Measurements from ENCODE around the gene METTL26. TPM values are rescaled to one million over a fixed set of nuclear protein-coding genes. Genes with fewer than 3 reads are reported as not detected.
A peak's percentile ranks its signal among the peaks of the same experiment; 100 is the strongest.

The METTL26 gene
- total and polyA plus RNA-seq, 2 of the 4 experiments (the other 2 are of a cell fraction): 46.8 to 128 TPM

GRCh38 chr16:621526-622105 is 14.5 kb downstream of the METTL26 start:
- intact Hi-C loops (cut with micrococcal nuclease): no loop called here
- 87% methylated on average over 9 of the region's 21 CpGs; no CpG with 5 or more reads in 1 of the 2 experiments for WGBS, 2 experiments (ENCODE audit: extremely low coverage in 2 of 2, insufficient read length in 1 of 2)
- Histone ChIP-seq H3K36me3 (ENCODE audit: control insufficient read depth, insufficient read depth, low read length) (peaks cover 7% of the 10 kb centered on the region; the same call in 1 of the 2 replicates), H3K9me3 (ENCODE audit: control insufficient read depth, insufficient read depth, low read length) (no peaks in the 10 kb centered on the region), H4K8ac (ENCODE audit: low read depth in 2 of 2, low read length in 2 of 2) (peak overlapping the region in 1 of 2 experiments; percentile 52; a peak in 2 of 4 replicates), H3K27ac (ENCODE audit: insufficient read depth, low read length) (peak overlapping the region; percentile 45), H2BK15ac (ENCODE audit: low read depth, low read length) (no peak overlapping the region; the same call in 2 of the 3 replicates), H3K18ac (ENCODE audit: low read depth, low read length) (no peak overlapping the region), H2BK20ac (ENCODE audit: low read depth, low read length) (no peak overlapping the region), H3K4ac (ENCODE audit: low read depth, low read length) (peak overlapping the region; percentile 7; the same call in 1 of the 2 replicates), H2AFZ (replicated peaks; ENCODE audit: low read length, poor library complexity) (no peak overlapping the region), H3K23ac (ENCODE audit: low read depth, low read length) (no peak overlapping the region), H4K20me1 (ENCODE audit: insufficient read depth, low read length) (peaks cover 16% of the 10 kb centered on the region), H2AK5ac (ENCODE audit: low read depth, low read length) (peak overlapping the region; percentile 70), H3K56ac (ENCODE audit: extremely low read depth, insufficient read depth, low read length) (no peak overlapping the region), H3K9ac (ENCODE audit: low read depth, low read length) (no peak overlapping the region), H3K4me3 (ENCODE audit: insufficient read depth, low read depth, low read length) (no peak overlapping the region), H2AK9ac (replicated peaks; ENCODE audit: low read depth, low read length, poor library complexity) (peak overlapping the region; percentile 90), H2BK120ac (ENCODE audit: low read depth, low read length) (peak overlapping the region; percentile 3; the same call in 1 of the 2 replicates), H3K14ac (replicated peaks; ENCODE audit: low read depth, low read length) (0 out of 2 replicates have a peak overlapping the region, but pooled peaks have one; percentile 35), H4K5ac (ENCODE audit: low read depth, low read length) (peak overlapping the region; percentile 21; the same call in 1 of the 2 replicates), H3K9me1 (ENCODE audit: insufficient read depth, low read length) (peaks cover 4% of the 10 kb centered on the region; the same call in 1 of the 2 replicates), H4K91ac (ENCODE audit: insufficient read depth, low read depth, low read length) (peak overlapping the region; percentile 61), H3K4me1 (ENCODE audit: control insufficient read depth, insufficient read depth, low read length) (peaks cover 9% of the 10 kb centered on the region), H3K4me2 (ENCODE audit: low read depth, low read length) (no peak overlapping the region; the same call in 1 of the 2 replicates), H3K27me3 (ENCODE audit: control insufficient read depth, insufficient read depth, low read length) (no peaks in the 10 kb centered on the region), H3K79me1 (ENCODE audit: low read depth in 1 of 2, low read length in 2 of 2) (peaks cover 9 to 54% of the 10 kb centered on the region in 2 experiments; a peak in 2 of 4 replicates), H2BK5ac (ENCODE audit: low read depth, low read length, poor library complexity, severe bottlenecking) (peak overlapping the region; percentile 71)
- no TSS peak for BruUV-seq (replicated peaks)
- ChIA-PET CTCF (no interaction called here), POLR2A (ENCODE audit: unreplicated experiment) (interaction anchor here (0.6 kb wide), 1 partner anchor 21 kb away, joined by 3 read pairs; no protein-coding TSS in a partner anchor)
- in situ Hi-C loops (cut with MboI; ENCODE audit: low sequenced_read_pairs): no loop called here
- TF ChIP-seq MXI1 (IDR thresholded peaks at IDR 0.05; ENCODE audit: borderline replicate concordance, low read depth, low read length): no peak
- TF ChIP-seq SMC3 (IDR thresholded peaks at IDR 0.05; ENCODE audit: low read depth, low read length): no peak
- TF ChIP-seq MAFK (IDR thresholded peaks at IDR 0.05; ENCODE audit: low read depth, low read length): no peak
- no peak for TF ChIP-seq ELK1 (IDR thresholded peaks at IDR 0.05; ENCODE audit: borderline replicate concordance, low read depth, low read length)
- TF ChIP-seq RCOR1 (IDR thresholded peaks at IDR 0.05; ENCODE audit: insufficient replicate concordance, low read length): no peak
- TF ChIP-seq CTCF (conservative IDR thresholded peaks at IDR 0.05; ENCODE audit: low read depth, low read length): no peak
- no peak for TF ChIP-seq NFE2L2 (IDR thresholded peaks at IDR 0.05; ENCODE audit: low read depth, low read length)
- TF ChIP-seq POLR2A (IDR thresholded peaks at IDR 0.05; ENCODE audit: low read depth, low read length): no peak
- TF ChIP-seq CEBPB (IDR thresholded peaks at IDR 0.05; ENCODE audit: low read depth, low read length): no peak
- TF ChIP-seq FOS (IDR thresholded peaks at IDR 0.05; ENCODE audit: low read depth, low read length): no peak
- TF ChIP-seq MAZ (IDR thresholded peaks at IDR 0.05; ENCODE audit: borderline replicate concordance, low read depth, low read length): no peak
- TF ChIP-seq CHD1 (IDR thresholded peaks at IDR 0.05; ENCODE audit: low read depth, low read length): no peak
- TF ChIP-seq RAD21 (IDR thresholded peaks at IDR 0.05; ENCODE audit: low read length): no peak
- no peak for TF ChIP-seq BHLHE40 (IDR thresholded peaks at IDR 0.05; ENCODE audit: low read depth, low read length)
- no peak for TF ChIP-seq USF2 (IDR thresholded peaks at IDR 0.05; ENCODE audit: low read depth, low read length)
- DNase-seq: no peak
- dilution Hi-C loops (cut with HindIII; ENCODE audit: low sequenced_read_pairs, unreplicated experiment): no loop called here
- no peak for ATAC-seq (ENCODE audit: low read depth)

All from IMR-90 (cell line).